ENCODE results near the gene FRMD3. TPM values are rescaled to one million over a fixed set of nuclear protein-coding genes. Genes with fewer than 3 reads are reported as not detected.

Gene FRMD3
- total and polyA plus RNA-seq, 2 donors (not counting 3 experiments of a cell fraction or from before 2014, with no cell fraction given) = 3.0 to 6.1 TPM

- no peak overlapping the region for H3K9ac ChIP-seq (replicated peaks; ENCODE audit: extremely low read depth, insufficient read depth, low read length)
- no peak overlapping the region for H3K27ac ChIP-seq (ENCODE audit: insufficient read depth, low read depth, low read length)
- no peaks in the 10 kb centered on the region for H3K27me3 ChIP-seq (ENCODE audit: control insufficient read depth in 2 of 2, insufficient read depth in 2 of 2, low read length in 2 of 2)
- BruUV-seq (replicated peaks) = no TSS peak
- dilution Hi-C loops (cut with MboI; ENCODE audit: extremely low pct_ligation_motif_present, low sequenced_read_pairs) = no loop called here
- no peaks in the 10 kb centered on the region for H3K9me3 ChIP-seq (replicated peaks; ENCODE audit: control insufficient read depth, insufficient read depth, low read length)
- no peak for DNase-seq (ENCODE audit: low read depth, low spot score)
- H4K20me1 ChIP-seq (replicated peaks; ENCODE audit: control insufficient read depth, extremely low read depth, insufficient read depth, low read length) = no peaks in the 10 kb centered on the region
- intact Hi-C loops (cut with micrococcal nuclease) = no loop called here
- no peak for TF ChIP-seq POLR2A (IDR thresholded peaks at IDR 0.05; ENCODE audit: low read depth, low read length)
- TF ChIP-seq MAX (IDR thresholded peaks at IDR 0.05; ENCODE audit: insufficient read depth, insufficient read length) = no peak
- TF ChIP-seq JUN (IDR thresholded peaks at IDR 0.05; ENCODE audit: borderline replicate concordance, insufficient read depth, insufficient read length, low read depth) = no peak
- TF ChIP-seq, protein P1, sequence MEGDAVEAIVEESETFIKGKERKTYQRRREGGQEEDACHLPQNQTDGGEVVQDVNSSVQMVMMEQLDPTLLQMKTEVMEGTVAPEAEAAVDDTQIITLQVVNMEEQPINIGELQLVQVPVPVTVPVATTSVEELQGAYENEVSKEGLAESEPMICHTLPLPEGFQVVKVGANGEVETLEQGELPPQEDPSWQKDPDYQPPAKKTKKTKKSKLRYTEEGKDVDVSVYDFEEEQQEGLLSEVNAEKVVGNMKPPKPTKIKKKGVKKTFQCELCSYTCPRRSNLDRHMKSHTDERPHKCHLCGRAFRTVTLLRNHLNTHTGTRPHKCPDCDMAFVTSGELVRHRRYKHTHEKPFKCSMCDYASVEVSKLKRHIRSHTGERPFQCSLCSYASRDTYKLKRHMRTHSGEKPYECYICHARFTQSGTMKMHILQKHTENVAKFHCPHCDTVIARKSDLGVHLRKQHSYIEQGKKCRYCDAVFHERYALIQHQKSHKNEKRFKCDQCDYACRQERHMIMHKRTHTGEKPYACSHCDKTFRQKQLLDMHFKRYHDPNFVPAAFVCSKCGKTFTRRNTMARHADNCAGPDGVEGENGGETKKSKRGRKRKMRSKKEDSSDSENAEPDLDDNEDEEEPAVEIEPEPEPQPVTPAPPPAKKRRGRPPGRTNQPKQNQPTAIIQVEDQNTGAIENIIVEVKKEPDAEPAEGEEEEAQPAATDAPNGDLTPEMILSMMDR (IDR thresholded peaks at IDR 0.05; ENCODE audit: extremely low read depth in 1 of 2, insufficient read depth in 1 of 2, low read depth in 1 of 2, low read length in 2 of 2) = no peak
- TF ChIP-seq FOS (IDR thresholded peaks at IDR 0.05; ENCODE audit: borderline replicate concordance, insufficient read depth, low read length) = no peak
- no peak for TF ChIP-seq GATA2 (IDR thresholded peaks at IDR 0.05; ENCODE audit: insufficient read depth, insufficient read length, low read depth, low read length)
- H2AFZ ChIP-seq (ENCODE audit: low read depth, low read length) = no peak overlapping the region
- no peaks in the 10 kb centered on the region for H3K36me3 ChIP-seq (ENCODE audit: control insufficient read depth in 2 of 2, extremely low read depth in 1 of 2, insufficient read depth in 2 of 2, low read length in 2 of 2)
- H3K4me1 ChIP-seq (ENCODE audit: control insufficient read depth, extremely low read depth, insufficient read depth, low read length) = peaks cover 5% of the 10 kb centered on the region
- H3K9me1 ChIP-seq (replicated peaks; ENCODE audit: control insufficient read depth, extremely low read depth, insufficient read depth, low read length) = no peaks in the 10 kb centered on the region
- no peak overlapping the region for H3K4me2 ChIP-seq (ENCODE audit: insufficient read depth, low read length)
- H3K4me3 ChIP-seq (replicated peaks in 1 of 3; ENCODE audit: insufficient read depth in 1 of 3, low read depth in 1 of 3, low read length in 3 of 3) = no peak overlapping the region
- no peak for FAIRE-seq
- CTCF ChIA-PET = no interaction called here
- H3K79me2 ChIP-seq (ENCODE audit: control insufficient read depth, insufficient read depth, low read length) = no peaks in the 10 kb centered on the region
- POLR2A ChIA-PET = no interaction called here
Observed at GRCh38 chr9:83468821-83469220, 69.4 kb downstream of the FRMD3 start.

DNA sequence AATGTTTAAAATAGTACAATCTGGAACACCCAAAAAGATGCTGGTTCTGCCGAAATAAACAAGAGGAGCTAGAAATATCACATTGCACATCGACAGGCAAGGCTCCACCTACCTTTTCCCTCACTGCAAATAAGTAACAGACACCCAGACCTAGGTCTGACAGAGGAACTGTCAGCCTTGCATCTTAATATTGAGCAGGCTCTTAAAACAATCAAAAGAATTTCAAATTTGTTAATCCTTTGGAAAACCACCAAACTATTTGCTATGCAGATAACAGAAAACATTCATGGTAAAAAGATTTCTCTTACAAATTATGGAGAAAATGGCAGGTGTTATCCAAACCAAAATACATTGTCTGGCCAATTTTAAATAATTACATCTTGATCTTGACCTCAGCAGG, 71.3 kb downstream of the FRMD3 start:
- Histone ChIP-seq H3K27ac (ENCODE audit: insufficient read depth, low read depth, low read length) (no peak overlapping the region), H3K9ac (replicated peaks; ENCODE audit: extremely low read depth, insufficient read depth, low read length) (no peak overlapping the region), H3K4me3 (replicated peaks in 1 of 3; ENCODE audit: insufficient read depth in 1 of 3, low read depth in 1 of 3, low read length in 3 of 3) (no peak overlapping the region), H2AFZ (ENCODE audit: low read depth, low read length) (no peak overlapping the region), H3K4me2 (ENCODE audit: insufficient read depth, low read length) (no peak overlapping the region), H3K9me3 (replicated peaks; ENCODE audit: control insufficient read depth, insufficient read depth, low read length) (no peaks in the 10 kb centered on the region), H4K20me1 (replicated peaks; ENCODE audit: control insufficient read depth, extremely low read depth, insufficient read depth, low read length) (no peaks in the 10 kb centered on the region), H3K36me3 (ENCODE audit: control insufficient read depth in 2 of 2, extremely low read depth in 1 of 2, insufficient read depth in 2 of 2, low read length in 2 of 2) (no peaks in the 10 kb centered on the region), H3K79me2 (ENCODE audit: control insufficient read depth, insufficient read depth, low read length) (no peaks in the 10 kb centered on the region), H3K27me3 (ENCODE audit: control insufficient read depth in 2 of 2, insufficient read depth in 2 of 2, low read length in 2 of 2) (no peaks in the 10 kb centered on the region), H3K4me1 (ENCODE audit: control insufficient read depth, extremely low read depth, insufficient read depth, low read length) (peaks cover 2% of the 10 kb centered on the region), H3K9me1 (replicated peaks; ENCODE audit: control insufficient read depth, extremely low read depth, insufficient read depth, low read length) (no peaks in the 10 kb centered on the region)
- ChIA-PET POLR2A (no interaction called here), CTCF (interaction anchor here (1.0 kb wide), 1 partner anchor 25 kb away, joined by 3 read pairs; no protein-coding TSS in a partner anchor)
- BruUV-seq (replicated peaks) = no TSS peak
- intact Hi-C loops (cut with micrococcal nuclease) (no loop called here), dilution Hi-C loops (cut with MboI; ENCODE audit: extremely low pct_ligation_motif_present, low sequenced_read_pairs) (no loop called here)
- DNase-seq (ENCODE audit: low read depth, low spot score) (no peak), FAIRE-seq (no peak)
- TF ChIP-seq GATA2 (IDR thresholded peaks at IDR 0.05; ENCODE audit: insufficient read depth, insufficient read length, low read depth, low read length) (no peak), POLR2AphosphoS5 (IDR thresholded peaks at IDR 0.05; ENCODE audit: insufficient read depth, low read depth, low read length) (no peak), EZH2 (IDR thresholded peaks at IDR 0.05; ENCODE audit: borderline replicate concordance, low read depth, low read length, severe bottlenecking) (no peak), FOS (IDR thresholded peaks at IDR 0.05; ENCODE audit: borderline replicate concordance, insufficient read depth, low read length) (no peak)

All from endothelial cell of umbilical vein (primary cell).